Uterus (tissue), 2 donors: ENCODE results near the gene ANKIB1.
"Not testable (repeated sequence)": the region's sequence is repeated elsewhere in the genome, so short reads cannot be mapped to it uniquely, and the experiment has no call there.

ENCODE experiments used
- POLR2A ChIP-seq, 2 donors: fragments of 450-650 bp; IDR thresholded peaks; one replicate each; pipeline ENCODE4 v1.6.1; 2016; ENCODE audit warnings: antibody characterized with exemption in 2 of 2, mild to moderate bottlenecking in 1 of 2, moderate library complexity in 1 of 2
- TF ChIP-seq, protein P1 (sequence below), 4 experiments: fragments of 200-600 bp in 2 of 4; fragments of 450-650 bp in 2 of 4; sonication (generic) in 2 of 4; IDR thresholded peaks; one replicate each; pipeline ENCODE4 v1.5.1; 2016 to 2019; ENCODE audit warnings: antibody characterized with exemption in 4 of 4, mild to moderate bottlenecking in 2 of 4, moderate library complexity in 1 of 4

DNA sequence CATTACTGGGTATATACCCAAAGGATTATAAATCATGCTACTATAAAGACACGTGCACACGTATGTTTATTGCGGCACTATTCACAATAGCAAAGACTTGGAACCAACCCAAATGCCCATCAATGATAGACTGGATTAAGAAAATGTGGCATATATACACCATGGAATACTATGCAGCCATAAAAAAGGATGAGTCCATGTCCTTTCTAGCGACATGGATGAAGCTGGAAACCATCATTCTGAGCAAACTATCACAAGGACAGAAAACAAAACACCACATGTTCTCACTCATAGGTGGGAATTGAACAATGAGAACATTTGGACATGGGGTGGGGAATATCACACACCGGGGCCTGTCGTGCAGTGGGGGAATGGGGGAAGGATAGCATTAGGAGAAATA lies 164.4 kb downstream of the ANKIB1 start:
- TF ChIP-seq, protein P1, sequence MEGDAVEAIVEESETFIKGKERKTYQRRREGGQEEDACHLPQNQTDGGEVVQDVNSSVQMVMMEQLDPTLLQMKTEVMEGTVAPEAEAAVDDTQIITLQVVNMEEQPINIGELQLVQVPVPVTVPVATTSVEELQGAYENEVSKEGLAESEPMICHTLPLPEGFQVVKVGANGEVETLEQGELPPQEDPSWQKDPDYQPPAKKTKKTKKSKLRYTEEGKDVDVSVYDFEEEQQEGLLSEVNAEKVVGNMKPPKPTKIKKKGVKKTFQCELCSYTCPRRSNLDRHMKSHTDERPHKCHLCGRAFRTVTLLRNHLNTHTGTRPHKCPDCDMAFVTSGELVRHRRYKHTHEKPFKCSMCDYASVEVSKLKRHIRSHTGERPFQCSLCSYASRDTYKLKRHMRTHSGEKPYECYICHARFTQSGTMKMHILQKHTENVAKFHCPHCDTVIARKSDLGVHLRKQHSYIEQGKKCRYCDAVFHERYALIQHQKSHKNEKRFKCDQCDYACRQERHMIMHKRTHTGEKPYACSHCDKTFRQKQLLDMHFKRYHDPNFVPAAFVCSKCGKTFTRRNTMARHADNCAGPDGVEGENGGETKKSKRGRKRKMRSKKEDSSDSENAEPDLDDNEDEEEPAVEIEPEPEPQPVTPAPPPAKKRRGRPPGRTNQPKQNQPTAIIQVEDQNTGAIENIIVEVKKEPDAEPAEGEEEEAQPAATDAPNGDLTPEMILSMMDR (IDR thresholded peaks at IDR 0.05), result not testable (repeated sequence)
- not testable (repeated sequence) for TF ChIP-seq POLR2A (IDR thresholded peaks at IDR 0.05)
